Activated CD8-positive, alpha-beta T cell treated with anti-CD3 and anti-CD28 coated beads, Interleukin-2, amount 10 ng/mL, durations not matched to agents 7 days and 5 days (primary cell): ENCODE measurements around the gene TSTD1. TPM values are rescaled to one million over a fixed set of nuclear protein-coding genes. Genes with fewer than 3 reads are reported as not detected.
"Not testable (repeated sequence)": the region's sequence is repeated elsewhere in the genome, so short reads cannot be mapped to it uniquely, and the experiment has no call there.

Experiments used
- ATAC-seq: fragments of 150-1000 bp; cut with Tn5 transposase; one replicate; pipeline ENCODE4 v1.10.0; 2021; ENCODE audit warnings: moderate library complexity
- CTCF ChIA-PET: fragments of 350-600 bp; sonication (Branson Sonifier 250); formaldehyde crosslinking; loops from one replicate; lab custom pipeline; 2021; ENCODE audit warnings: antibody characterized with exemption; lab: Charles Lee
- POLR2A ChIA-PET: fragments of 350-600 bp; sonication (Branson Sonifier 250); formaldehyde crosslinking; loops from one replicate; lab custom pipeline; 2021; ENCODE audit warnings: antibody characterized with exemption; lab: Charles Lee
- DNase-seq: peaks from one replicate; pipeline ENCODE4 v3.0.0-alpha.2; 2020
- H3K27ac Mint-ChIP-seq: one replicate; pipeline ENCODE4 v1.8.0; 2021; ENCODE audit warnings: mild to moderate bottlenecking, mixed read lengths
- H3K27me3 Mint-ChIP-seq: one replicate; pipeline ENCODE4 v1.8.0; 2021; ENCODE audit warnings: low read depth, mixed read lengths
- H3K36me3 Mint-ChIP-seq: one replicate; pipeline ENCODE4 v1.8.0; 2021; ENCODE audit warnings: low read depth, mixed read lengths
- H3K4me1 Mint-ChIP-seq: one replicate; pipeline ENCODE4 v1.8.0; 2021; ENCODE audit warnings: low read depth, mixed read lengths
- H3K4me3 Mint-ChIP-seq: one replicate; pipeline ENCODE4 v1.8.0; 2021; ENCODE audit warnings: mild to moderate bottlenecking, mixed read lengths
- H3K9me3 Mint-ChIP-seq: one replicate; pipeline ENCODE4 v1.8.0; 2022; ENCODE audit warnings: mixed read lengths; ENCODE audit not compliant: insufficient read depth
- total RNA-seq, 2 experiments: library from RNA; stranded (reverse); gene quantifications; one replicate each; pipeline ENCODE4 v1.2.3, GENCODE V29; 2021

The TSTD1 gene
- total RNA-seq, 2 experiments from 2014 or later = 63.2 to 63.3 TPM

DNA sequence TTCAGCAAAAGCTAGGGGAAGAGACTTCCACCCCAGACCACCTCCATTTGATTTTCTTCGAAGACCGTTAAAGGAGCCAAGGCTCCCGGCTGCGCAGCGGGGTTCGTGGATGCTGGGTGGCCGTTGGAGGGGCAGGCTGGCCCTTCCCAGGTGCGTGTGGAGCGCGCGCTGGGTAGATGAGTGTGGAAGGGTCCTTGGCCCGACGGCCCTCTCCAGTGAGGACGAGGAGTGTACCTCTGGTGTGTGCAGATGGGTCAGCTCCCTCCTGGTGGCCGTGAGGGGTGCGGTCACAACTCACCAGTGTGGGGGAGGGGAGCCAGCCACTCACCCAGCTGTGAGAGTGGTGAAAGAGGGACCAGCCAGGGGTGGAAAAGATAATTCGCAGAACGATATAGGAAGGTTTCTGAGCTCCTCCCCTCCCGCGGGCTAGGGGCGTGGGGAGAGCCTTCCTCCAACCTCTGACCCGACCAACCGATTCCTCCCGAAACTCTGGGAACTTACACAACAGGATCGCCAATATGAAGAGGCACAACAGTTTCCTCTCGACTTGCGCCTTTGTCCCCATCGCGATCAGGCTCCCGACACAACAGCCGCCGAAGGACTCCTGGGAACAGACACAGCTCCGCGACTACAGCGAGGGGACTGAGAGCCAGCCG is 18.1 kb downstream of the TSTD1 start, which contains the start of gene F11R:
TSS of gene F11R (minus strand) at position 644 of the 656 bp plus-strand sequence. CDS start at position 565, 79 bp downstream.
- Mint-ChIP-seq H3K4me1 (peaks cover 43% of the 10 kb centered on the region), H3K9me3 (no peaks in the 10 kb centered on the region), H3K4me3 (peak within 1 kb of the TSS; percentile 87), H3K27me3 (peaks cover 2% of the 10 kb centered on the region), H3K27ac (peak within 1 kb of the TSS; percentile 79), H3K36me3 (no peaks in the 10 kb centered on the region)
- POLR2A ChIA-PET = interaction anchor here (0.6 to 3.2 kb wide), 14 partner anchors 9 to 309 kb away, joined by 3 to 28 read pairs (median 4); partner anchors contain the start of genes ARHGAP30, CD48, TSTD1 and USF1
- ATAC-seq (peak; percentile 48), DNase-seq (peak; percentile 45)
- CTCF ChIA-PET = interaction anchor here (0.7 to 2.5 kb wide), 11 partner anchors 9 to 78 kb away, joined by 3 to 22 read pairs (median 4); partner anchors contain the start of genes ITLN2, KLHDC9, TSTD1 and USF1

GRCh38 chr1:161019751-161020495 is 18.8 kb downstream of the TSTD1 start:
- Mint-ChIP-seq H3K4me3 (peak overlapping the region; percentile 87), H3K27ac (peak overlapping the region; percentile 78), H3K9me3 (no peaks in the 10 kb centered on the region), H3K27me3 (peaks cover 2% of the 10 kb centered on the region), H3K4me1 (peaks cover 43% of the 10 kb centered on the region), H3K36me3 (no peaks in the 10 kb centered on the region)
- DNase-seq = no peak
- ChIA-PET POLR2A (interaction anchor here (0.8 to 3.2 kb wide), 8 partner anchors 8 to 308 kb away, joined by 3 to 28 read pairs (median 4); partner anchors contain the start of genes ARHGAP30, CD48 and USF1), CTCF (interaction anchor here (0.7 to 2.5 kb wide), 8 partner anchors 13 to 78 kb away, joined by 3 to 22 read pairs (median 8); partner anchors contain the start of genes ITLN2, KLHDC9, TSTD1 and USF1)
- ATAC-seq = no peak

- ChIA-PET CTCF (interaction anchor here (1.1 to 1.8 kb wide), 5 partner anchors 19 to 78 kb away, joined by 3 to 6 read pairs (median 4); partner anchors contain the start of gene ITLN2), POLR2A (interaction anchor here (0.6 to 1.9 kb wide), 2 partner anchors 27 to 139 kb away, joined by 3 to 8 read pairs; partner anchors contain the start of gene USF1)
- not testable (repeated sequence) for DNase-seq, H3K9me3 Mint-ChIP-seq, H3K36me3 Mint-ChIP-seq, H3K4me3 Mint-ChIP-seq, H3K27me3 Mint-ChIP-seq, ATAC-seq, H3K27ac Mint-ChIP-seq
- peaks cover 46% of the 10 kb centered on the region for H3K4me1 Mint-ChIP-seq
These were observed 19.6 kb downstream of the TSTD1 start for GRCh38 chr1:161019111-161019660.

DNA sequence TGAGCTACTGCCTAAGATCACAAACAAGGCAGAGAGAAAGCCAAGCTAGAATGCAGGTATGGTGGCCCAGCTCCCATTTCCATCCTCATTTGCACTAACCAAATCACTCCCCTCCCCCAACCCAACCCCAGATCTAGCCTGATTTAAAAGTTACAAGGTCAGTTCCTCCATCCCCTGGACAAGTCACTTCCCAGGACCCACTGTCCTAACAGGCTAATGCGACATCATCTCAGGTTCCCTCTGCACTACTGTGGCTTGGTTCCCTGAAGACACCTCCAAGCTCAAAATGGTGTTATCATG is 20.2 kb downstream of the TSTD1 start:
- Mint-ChIP-seq H3K4me1 (peaks cover 50% of the 10 kb centered on the region), H3K9me3 (no peaks in the 10 kb centered on the region), H3K4me3 (no peak overlapping the region), H3K36me3 (peaks cover 3% of the 10 kb centered on the region), H3K27ac (no peak overlapping the region), H3K27me3 (peaks cover 2% of the 10 kb centered on the region)
- no peak for ATAC-seq
- ChIA-PET CTCF (interaction anchor here (1.0 to 1.8 kb wide), 7 partner anchors 12 to 78 kb away, joined by 3 to 6 read pairs (median 4); partner anchors contain the start of genes ITLN2 and USF1), POLR2A (interaction anchor here (0.6 to 1.9 kb wide), 2 partner anchors 28 to 139 kb away, joined by 3 to 8 read pairs; partner anchors contain the start of gene USF1)
- DNase-seq = no peak

DNA sequence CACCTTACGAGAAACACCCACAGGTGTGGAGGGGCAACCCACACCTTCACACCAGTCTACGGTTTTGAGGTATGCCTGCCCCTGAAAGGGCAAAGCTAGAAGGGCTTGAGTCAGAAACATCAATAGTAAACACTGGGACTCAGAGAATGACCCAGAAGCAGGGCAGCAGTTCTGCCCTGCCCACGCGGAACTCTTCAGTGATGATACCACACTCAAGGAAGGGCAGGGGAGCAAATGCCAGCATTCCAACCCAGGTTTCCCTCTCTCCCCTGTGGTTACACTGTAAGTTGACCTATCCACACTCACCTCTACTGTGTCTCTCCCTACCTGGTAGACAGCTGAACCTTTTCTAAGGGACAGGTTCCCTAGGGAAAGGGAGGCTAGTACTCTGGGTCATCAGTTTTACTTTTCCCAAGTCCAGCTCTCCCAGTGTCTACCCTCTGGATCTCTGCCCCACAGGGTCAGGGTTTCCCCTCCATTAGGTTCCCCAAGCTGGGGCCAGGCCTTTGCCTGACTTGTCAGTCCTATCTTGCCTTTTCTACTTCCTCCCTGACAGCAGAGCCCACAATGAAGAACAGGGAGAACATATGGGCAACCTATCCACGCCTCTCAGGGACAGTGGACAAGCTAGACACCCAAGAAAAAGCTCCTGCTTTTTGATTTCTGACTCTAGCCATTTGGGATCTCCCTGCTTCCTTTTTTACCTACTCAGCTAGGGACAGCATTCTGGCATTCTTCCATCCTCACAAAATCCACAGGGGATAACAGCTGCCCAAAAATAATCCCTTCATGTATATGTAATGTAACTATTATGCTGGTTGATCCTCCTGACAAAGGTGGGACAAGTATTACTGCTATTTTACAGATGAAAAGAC is 20.8 kb downstream of the TSTD1 start:
- Mint-ChIP-seq H3K4me3 (no peak overlapping the region), H3K36me3 (peaks cover 3% of the 10 kb centered on the region), H3K27me3 (peaks cover 2% of the 10 kb centered on the region), H3K27ac (no peak overlapping the region), H3K9me3 (no peaks in the 10 kb centered on the region), H3K4me1 (peaks cover 55% of the 10 kb centered on the region)
- no peak for DNase-seq
- ChIA-PET CTCF (interaction anchor here (0.7 to 1.8 kb wide), 7 partner anchors 13 to 81 kb away, joined by 3 to 6 read pairs (median 4); partner anchors contain the start of genes ITLN2 and USF1), POLR2A (interaction anchor here (0.6 to 1.9 kb wide), 2 partner anchors 28 to 140 kb away, joined by 3 to 8 read pairs; partner anchors contain the start of gene USF1)
- no peak for ATAC-seq

DNA sequence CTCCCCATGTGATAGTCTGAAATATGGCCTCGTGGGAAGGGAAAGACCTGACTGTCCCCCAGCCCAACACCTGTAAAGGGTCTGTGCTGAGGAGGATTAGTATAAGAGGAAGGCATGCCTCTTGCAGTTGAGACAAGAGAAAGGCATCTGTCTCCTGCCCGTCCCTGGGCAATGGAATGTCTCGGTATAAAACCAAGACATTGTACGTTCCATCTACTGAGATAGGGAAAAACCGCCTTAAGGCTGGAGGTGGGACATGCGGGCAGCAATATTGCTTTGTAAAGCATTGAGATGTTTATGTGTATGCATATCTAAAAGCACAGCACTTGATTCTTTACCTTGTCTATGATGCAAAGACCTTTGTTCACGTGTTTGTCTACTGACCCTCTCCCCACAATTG is 21.6 kb downstream of the TSTD1 start:
- H3K4me3 Mint-ChIP-seq, H3K27me3 Mint-ChIP-seq, H3K9me3 Mint-ChIP-seq, POLR2A ChIA-PET, H3K36me3 Mint-ChIP-seq, H3K27ac Mint-ChIP-seq, CTCF ChIA-PET, DNase-seq, ATAC-seq: not testable (repeated sequence)
- peaks cover 55% of the 10 kb centered on the region for H3K4me1 Mint-ChIP-seq

GRCh38 chr1:161016683-161017082 is 22.1 kb downstream of the TSTD1 start:
- H3K36me3 Mint-ChIP-seq, H3K27ac Mint-ChIP-seq, H3K27me3 Mint-ChIP-seq, H3K4me3 Mint-ChIP-seq, POLR2A ChIA-PET, H3K9me3 Mint-ChIP-seq, DNase-seq, CTCF ChIA-PET, ATAC-seq: not testable (repeated sequence)
- H3K4me1 Mint-ChIP-seq = peaks cover 55% of the 10 kb centered on the region

- CTCF ChIA-PET = interaction anchor here (0.7 to 3.6 kb wide), 8 partner anchors 16 to 236 kb away, joined by 3 to 21 read pairs (median 4); partner anchors contain the start of gene ITLN2
- Mint-ChIP-seq H3K4me1 (peaks cover 33% of the 10 kb centered on the region), H3K36me3 (peaks cover 3% of the 10 kb centered on the region), H3K4me3 (peak overlapping the region; percentile 70), H3K27me3 (no peaks in the 10 kb centered on the region), H3K27ac (peak overlapping the region; percentile 93), H3K9me3 (no peaks in the 10 kb centered on the region)
- POLR2A ChIA-PET = interaction anchor here (0.8 to 2.3 kb wide), 7 partner anchors 8 to 86 kb away, joined by 3 to 15 read pairs (median 5); partner anchors contain the start of genes ARHGAP30, TSTD1 and USF1
- ATAC-seq (peak; percentile 91), DNase-seq (peak; percentile 80)
These were observed 25.1 kb downstream of the TSTD1 start for GRCh38 chr1:161013488-161014230.

- POLR2A ChIA-PET = interaction anchor here (0.8 to 2.3 kb wide), 7 partner anchors 9 to 86 kb away, joined by 3 to 15 read pairs (median 5); partner anchors contain the start of genes ARHGAP30, TSTD1 and USF1
- peaks cover 3% of the 10 kb centered on the region for H3K36me3 Mint-ChIP-seq
- peak overlapping the region; percentile 70 for H3K4me3 Mint-ChIP-seq
- DNase-seq (no peak), ATAC-seq (peak; percentile 31)
- CTCF ChIA-PET = interaction anchor here (0.5 to 3.6 kb wide), 8 partner anchors 16 to 236 kb away, joined by 3 to 21 read pairs (median 4); partner anchors contain the start of gene ITLN2
- peaks cover 28% of the 10 kb centered on the region for H3K4me1 Mint-ChIP-seq
- H3K27me3 Mint-ChIP-seq = no peaks in the 10 kb centered on the region
- H3K27ac Mint-ChIP-seq = peak overlapping the region; percentile 93
- H3K9me3 Mint-ChIP-seq = no peaks in the 10 kb centered on the region
These were observed 25.7 kb downstream of the TSTD1 start for GRCh38 chr1:161013131-161013487.

DNA sequence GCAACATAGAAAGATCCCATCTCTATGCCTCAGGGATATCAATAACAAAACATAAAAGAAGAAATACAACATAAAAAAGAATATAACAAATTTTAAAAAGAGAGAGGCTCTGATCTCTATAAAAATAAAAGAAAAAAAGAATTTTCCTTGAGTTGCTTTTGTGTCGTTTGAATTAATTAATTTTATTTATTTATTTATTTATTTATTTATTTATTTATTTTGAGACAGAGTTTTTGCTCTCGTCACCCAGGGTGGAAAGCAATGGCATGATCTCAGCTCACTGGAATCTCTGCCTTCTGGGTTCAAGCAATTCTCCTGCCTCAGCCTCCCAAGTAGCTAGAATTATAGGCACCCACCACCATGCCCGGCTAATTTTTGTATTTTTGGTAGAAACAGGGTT is 26.3 kb downstream of the TSTD1 start:
- ChIA-PET CTCF (interaction anchor here (1.4 to 3.6 kb wide), 3 partner anchors 9 to 22 kb away, joined by 3 to 21 read pairs (median 6); partner anchors contain the start of gene F11R), POLR2A (interaction anchor here (1.0 to 1.2 kb wide), 2 partner anchors 8 to 12 kb away, joined by 3 read pairs; no protein-coding TSS in a partner anchor)
- Mint-ChIP-seq H3K27ac (no peak overlapping the region), H3K4me1 (peaks cover 26% of the 10 kb centered on the region), H3K4me3 (no peak overlapping the region), H3K27me3 (no peaks in the 10 kb centered on the region), H3K36me3 (peaks cover 3% of the 10 kb centered on the region), H3K9me3 (no peaks in the 10 kb centered on the region)
- DNase-seq (no peak), ATAC-seq (no peak)
